NCI-H82 treated with DMSO at 0.1 percent for 48 hours (cell line): ENCODE results near the gene EFCAB8.
"Not testable (repeated sequence)": the region's sequence is repeated elsewhere in the genome, so short reads cannot be mapped to it uniquely, and the experiment has no call there.

Experiments used
- DNase-seq: peaks from one replicate; lab custom pipeline; 2025; ENCODE audit not compliant: unreplicated experiment; lab: John Stamatoyannopoulos, UW

EFCAB8 gene

DNA sequence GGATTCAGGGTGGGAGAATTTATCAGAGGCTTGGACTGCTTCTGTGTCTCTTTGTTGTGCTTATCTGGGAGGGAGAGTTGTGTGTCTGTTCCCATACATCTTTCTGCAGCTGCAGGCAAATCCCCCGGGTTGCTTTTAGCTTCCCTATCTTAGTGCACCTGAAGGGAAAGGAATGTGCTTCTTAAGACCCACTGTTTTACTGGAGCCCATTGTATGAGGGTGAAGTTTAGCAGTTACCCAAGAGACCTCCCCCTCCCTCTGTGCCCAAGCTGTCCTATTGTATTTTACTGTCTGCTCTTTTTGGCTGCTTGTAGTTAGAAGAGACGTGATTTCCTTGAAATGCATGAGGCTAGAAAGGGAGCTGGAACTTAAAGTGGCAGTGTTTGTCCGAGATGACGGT is 91.8 kb downstream of the EFCAB8 start:
- not testable (repeated sequence) for DNase-seq

DNA sequence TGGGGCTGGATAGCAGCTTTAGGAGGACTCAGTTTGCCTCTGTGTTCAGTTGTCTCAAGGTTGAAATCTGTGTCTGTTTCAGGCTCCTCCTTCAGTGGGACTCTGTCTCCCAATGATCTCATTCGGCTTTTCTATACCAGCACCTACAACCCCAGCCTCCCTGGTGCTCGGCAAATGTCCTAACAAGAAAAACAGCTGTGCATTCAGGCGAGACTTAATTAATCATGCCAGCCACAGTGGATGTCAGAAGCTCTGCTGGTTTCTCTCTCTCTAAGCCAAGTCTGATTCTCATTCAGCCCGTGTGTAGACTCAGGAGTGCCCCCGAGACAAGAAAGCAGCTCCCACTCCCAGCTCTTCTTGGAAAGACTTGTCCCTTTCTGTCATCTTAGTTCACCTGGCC is 98.7 kb downstream of the EFCAB8 start:
- no peak for DNase-seq

DNA sequence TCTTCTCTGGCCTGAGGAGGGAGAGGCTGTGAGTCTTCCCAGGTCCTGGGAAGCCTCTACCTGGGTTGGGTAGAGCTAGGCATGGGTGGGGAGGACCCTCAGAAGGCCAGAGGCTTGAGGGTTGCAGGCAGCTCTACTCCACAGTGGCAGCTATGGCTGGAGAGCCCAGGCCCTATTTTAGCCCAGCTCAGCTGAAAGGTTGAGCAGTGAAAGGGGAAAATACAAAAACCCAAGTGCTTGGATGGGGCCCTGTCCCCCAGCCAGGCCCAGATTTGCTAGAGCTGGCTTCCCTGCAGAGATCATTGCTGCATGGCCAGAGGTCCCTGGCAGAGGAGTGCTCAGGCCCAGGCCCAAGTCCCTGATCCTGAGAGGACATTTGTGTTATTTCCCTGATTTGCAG is 99.9 kb downstream of the EFCAB8 start:
- DNase-seq = no peak

DNA sequence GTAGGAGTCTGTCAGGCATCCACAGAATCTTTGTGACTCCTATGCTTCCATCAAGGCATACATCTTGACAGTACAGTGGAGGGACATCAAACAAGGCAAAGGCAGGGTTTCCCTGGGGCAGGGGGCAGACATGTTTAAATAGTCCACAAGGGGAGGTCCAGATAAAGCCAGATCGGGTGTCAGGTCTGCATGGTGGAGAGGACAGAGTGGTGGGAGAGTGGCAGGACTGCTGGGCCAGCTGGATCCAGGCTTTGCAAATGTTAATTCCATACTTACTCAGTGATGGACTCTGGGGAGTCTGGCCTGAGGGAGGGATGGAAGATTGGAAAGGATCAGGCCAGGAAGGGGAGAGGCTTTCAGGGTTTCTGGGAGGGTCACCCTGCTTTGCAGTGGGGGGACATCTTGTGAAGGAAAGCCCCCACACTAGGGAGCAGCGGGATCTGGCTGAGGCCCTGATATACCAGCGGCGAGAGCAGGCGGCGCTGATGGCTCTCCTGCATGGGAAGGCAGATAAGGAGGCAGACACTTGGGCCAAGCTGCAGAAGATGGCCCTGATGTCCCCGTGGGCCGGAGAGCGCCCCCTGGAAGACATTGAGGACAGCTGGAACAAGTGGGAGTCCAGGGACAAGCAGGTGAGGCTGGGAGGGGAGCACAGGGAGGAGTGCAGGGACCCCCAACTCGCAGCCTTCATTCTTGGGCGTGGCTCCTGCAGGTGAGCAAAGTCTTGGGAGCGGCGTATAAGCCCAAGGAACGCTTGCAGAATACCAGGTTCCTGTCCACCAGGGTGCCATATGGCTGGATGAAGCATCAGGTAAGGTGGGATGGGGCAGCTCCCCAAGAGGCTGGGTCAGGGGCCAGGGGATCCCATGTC is 100.9 kb downstream of the EFCAB8 start:
- DNase-seq = no peak

DNA sequence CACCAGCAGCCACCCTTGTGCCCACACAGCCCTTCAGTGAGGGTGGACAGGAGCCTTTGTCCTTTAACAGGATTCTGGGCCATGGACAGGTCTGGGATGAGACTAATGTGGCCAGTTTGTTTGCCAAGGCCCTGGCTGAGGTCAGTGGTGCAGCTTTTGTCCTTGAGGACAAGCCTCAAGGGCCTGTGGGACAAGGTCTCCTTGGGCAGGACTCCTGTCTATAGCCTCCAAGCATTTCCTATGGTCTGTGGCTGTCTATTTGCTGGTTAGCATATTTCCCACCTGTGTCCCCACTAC is 101.4 kb downstream of the EFCAB8 start:
- no peak for DNase-seq

DNA sequence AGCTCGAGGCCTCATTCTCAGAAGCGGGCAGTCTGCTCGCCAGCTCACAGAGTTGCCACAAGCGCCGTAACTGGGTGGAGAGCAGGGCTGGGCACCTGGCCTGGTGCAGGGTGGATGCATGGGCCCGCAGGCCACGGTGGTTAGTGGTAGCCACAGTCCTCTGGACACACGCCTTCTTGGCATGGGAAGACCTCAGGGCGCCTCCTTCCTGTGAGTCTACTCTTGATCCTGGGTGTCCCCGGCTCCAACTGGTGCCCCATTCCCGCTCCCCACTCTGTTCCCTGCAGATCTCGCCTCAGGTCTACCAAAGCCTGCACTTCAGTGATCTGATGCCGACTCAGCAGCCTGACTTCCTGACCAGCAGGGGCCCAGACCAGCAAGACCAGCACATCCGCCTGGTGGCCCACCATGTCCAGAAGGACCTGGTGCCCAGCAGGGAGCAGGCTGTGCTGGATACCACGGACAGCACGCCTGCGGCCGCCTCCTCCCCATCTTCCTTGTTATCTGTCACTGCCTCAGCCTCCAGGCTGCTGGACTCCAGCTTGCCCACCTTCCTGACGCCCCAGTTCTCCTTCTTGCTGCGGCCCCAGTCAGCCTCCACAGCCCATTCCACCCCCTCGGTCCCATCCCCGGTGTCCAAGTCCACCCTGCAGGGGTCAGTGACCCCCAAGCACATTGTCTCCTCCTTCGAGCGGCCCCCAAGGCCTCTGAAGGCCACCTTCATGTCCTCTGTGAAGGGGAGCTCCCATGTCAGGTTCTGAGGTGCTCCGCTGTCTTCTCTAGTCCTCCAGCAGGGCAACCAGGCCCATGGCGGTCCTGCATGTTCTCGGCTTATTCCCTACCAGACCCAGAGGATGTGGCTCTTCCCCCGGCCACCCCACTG is 102.4 kb downstream of the EFCAB8 start:
- no peak for DNase-seq

DNA sequence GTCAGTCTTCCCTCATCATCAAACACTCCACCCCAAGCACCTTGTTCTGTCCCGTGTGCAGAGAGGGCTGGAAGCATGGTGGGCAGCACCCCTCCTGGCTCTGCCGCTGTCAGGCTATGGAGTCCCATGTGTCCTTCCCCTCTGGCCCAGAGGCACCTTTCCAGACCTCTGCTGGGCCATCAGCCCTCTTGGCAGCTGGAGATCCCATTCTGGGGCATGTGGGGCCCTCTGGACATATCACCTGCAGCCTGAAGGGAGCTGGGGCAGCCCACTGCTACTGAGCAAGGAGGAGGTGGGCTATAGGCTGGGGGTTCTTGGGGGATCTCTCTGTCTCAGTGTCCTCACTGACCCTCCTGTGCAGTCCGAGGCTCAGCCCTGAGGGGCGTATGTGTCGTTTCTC is 103.3 kb downstream of the EFCAB8 start:
- no peak for DNase-seq

DNA sequence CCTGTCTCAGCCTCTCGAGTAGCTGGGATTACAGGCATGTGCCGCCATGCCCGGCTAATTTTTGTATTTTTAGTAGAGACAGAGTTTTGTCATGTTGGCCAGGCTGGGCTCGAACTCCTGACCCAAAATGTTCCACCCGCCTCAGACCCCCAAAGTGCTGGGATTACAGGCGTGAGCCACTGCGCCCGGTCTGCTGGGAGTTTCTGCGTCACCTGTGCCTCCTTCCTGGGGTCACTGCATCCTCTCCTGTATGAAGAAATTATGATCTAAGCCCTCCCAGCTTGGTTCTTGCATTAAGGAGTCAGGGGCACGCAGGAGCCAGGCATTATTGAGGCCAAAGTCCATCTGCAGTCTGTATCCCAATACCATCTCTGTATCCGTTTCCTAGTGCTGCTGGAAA is 103.9 kb downstream of the EFCAB8 start:
- not testable (repeated sequence) for DNase-seq

DNA sequence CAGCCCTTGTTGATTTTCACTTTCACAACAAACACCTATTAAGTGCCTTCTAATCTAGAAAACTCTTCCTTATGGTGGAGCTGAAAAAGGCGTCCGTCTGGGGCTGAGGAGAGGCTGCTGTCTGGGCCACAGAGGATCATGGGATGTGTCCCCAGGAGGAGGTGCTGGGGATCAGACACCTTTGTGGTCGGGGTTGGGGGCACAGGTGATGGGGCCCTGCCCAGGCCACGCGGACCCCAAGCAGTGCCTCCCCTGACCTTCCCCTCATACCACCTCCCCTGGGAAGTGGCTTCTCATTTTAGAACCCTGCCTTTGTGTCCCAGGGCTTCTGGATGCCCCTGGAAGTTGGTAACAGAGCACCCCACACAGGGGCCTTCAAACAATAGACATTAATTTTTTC is 104.5 kb downstream of the EFCAB8 start:
- no peak for DNase-seq

DNA sequence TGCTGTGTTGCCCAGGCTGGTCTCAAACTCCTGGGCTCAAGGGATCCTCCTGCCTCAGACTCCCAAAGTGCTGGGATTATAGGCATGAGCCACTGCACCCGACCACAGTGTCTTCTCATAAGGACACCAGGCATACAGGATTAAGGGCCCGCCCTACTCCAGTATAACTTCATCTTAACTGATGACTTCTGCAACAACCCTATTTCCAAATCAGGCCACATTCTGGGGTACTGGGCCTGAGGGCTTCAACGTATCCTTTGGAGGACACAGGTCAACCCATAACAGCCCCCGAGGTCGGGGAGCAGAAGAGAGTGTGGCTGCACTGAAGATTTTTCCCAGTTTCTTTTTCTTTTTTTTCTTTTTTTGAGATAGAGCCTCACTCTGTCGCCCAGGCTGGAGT is 105.9 kb downstream of the EFCAB8 start:
- DNase-seq = no peak

DNA sequence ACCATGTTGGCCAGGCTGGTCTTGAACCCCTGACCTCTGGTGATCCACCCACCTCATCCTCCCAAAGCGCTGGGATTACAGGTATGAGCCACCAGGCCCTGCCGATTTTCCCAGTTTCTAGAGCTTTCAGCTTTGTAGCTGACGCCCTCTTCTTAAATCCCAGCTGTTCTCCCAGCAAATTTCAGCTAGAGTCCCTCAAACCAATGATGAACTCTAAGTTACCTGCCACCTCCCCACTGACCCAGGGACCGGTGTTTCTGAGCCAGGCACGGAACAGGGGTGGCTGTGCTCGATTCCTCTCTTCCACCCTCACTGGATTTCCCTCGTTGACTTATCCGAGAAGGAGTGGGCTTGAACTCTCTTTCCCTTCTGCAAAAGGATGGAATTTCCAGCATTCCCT is 106.4 kb downstream of the EFCAB8 start:
- DNase-seq = no peak

DNA sequence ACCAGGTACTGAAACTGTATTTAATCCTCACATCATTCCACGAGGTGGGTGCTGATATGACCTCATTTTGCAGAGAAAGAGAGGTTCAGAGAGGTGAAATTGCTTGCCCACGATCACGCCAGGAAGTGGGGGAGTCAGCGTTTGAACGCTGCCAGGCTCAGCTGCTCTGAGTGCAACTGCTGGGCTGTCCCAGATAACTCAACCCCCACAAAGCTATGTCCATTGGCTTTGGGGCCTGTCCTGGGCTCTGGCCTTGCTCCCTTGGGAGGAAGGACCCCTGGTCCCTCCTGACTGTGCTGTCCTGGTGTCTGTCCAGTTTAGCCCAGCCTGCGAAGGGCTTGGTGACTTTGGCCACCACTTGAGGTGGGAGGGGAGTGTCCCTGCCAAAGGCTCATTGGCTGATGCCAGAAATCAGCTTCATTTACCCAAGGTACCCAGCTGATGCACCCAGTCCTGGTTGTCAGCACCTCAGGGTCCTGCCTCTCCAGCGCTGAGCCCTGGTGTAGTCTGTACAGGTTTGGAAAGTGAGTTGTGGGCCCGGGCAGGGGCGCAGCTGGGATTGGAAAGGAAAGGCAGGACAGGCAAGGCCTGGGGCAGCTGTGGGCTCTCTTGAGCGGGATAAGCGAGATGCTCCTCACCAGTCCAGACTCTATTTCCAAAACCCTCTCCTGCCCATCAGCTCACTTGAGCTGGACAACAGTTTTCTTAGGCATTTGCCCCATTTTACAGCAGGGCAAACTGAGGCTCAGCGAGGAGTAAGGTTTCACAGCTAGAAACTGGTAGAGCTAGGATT is 107.1 kb downstream of the EFCAB8 start:
- no peak for DNase-seq

DNA sequence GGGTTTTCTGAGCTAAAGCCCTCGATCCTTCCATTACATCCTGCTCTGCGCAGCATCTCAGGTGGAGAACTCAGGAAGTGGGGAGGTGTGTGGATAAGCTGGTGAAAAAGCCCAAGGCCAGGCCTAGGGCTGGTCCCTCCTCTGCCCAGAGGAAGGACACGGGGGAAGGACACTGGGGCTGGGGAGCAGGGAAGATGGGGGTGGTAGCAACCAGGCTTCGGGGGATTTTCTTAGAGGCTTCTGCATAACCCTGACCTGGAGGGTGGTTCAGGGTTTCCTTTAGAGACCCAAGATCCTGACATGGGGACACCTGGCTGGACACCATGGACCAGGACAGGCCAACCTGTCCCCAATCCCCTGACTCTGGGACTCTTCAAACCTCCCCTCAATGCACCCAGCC is 107.7 kb downstream of the EFCAB8 start:
- DNase-seq = no peak

DNA sequence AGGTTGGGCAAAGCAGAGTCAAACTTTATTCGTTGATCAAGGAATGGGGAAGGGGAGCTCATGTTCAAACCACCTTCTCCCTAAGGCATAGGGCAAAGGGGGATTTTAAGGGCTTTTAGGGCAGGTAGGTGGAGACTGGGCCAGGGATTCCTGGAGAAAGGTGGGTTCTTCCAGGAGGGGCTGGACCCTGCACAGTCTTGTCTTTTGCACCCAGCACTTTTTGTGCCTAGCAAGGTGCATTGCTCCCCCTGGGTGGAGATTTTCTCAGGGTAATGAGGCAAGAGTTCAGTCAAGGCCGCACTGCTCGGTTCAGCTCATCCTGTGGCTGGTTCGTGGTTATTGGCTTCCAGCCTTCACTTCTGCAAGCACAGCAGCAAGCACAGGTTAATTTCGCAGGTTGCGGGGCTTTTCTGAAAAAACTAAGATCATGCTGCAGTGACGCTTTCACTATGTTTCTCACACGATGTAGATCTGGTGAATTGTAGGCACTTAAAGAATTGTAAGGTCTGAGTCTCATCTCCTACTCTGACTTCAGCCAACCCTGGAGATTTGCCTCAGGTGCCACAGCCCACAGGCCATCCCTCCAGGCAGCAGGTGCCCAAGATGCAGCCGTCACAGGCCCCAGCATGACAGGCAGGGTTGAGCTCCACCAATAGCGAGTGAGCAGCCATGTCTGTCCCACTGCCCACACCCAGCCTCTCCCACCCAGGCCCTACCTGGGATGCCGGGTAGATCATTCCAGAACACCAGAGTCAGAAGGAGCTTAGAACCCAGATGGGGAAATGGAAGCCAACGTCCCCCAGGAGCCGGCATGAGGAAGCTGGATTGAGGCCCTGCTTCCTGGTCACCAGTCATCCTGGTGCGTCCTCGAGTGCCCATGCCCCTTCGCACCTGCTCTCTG is 108.4 kb downstream of the EFCAB8 start:
- DNase-seq = no peak

DNA sequence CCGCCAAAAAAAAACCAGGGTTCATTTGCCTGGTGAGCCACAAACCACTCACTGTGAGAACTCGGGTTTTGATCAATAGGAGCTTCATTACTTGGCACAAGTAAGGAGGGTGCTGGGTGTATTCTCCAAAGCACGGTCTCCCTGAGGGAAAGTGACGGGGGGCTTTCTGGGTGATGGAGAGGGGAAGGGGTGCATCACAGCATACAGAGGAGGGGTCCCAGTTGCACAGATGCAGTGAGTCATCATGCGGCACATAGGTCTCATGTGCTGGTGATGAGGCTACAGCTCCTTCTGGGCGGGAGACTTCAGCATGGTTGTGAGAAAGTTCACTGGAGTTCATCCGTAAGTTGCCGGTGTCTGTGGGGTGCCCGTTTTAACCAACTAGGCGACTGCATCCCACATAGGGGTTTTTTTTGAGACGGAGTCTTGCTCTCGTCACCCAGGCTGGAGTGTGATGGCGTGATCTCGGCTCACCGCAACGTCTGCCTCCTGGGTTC is 109.3 kb downstream of the EFCAB8 start:
- no peak for DNase-seq

DNA sequence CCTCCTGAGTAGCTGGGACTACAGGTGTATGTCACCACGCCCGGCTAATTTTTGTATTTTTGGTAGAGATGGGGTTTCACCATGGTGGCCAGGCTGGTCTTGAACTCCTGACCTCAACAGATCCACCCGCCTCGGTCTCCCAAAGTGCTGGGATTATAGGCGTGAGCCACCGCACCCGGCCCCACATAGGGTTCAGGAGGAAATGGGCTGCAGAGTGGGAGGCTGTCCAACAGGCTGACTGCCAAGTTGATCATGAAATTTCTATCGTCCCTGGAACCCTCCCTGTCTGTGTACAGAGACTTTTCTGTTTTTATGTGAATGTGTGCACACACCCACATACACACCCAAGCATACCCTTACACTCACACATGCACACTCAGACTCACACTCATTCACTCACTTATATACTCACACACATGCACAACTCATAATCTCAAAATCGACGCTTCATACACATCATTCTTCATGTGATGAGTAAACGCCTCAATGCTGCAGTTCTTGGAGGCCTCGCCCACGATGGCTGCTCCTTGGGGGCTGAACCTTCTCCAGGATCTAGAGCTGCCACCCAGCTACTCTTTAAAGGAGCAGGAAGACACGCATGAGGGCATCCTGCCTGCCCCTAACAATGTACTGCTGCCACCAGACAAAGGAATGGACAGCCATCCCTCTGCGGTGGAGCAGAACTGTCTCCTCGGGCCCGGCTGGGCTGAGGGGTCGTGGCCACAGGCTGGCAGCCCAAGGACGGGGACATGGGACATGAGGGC is 109.9 kb downstream of the EFCAB8 start:
- no peak for DNase-seq

DNA sequence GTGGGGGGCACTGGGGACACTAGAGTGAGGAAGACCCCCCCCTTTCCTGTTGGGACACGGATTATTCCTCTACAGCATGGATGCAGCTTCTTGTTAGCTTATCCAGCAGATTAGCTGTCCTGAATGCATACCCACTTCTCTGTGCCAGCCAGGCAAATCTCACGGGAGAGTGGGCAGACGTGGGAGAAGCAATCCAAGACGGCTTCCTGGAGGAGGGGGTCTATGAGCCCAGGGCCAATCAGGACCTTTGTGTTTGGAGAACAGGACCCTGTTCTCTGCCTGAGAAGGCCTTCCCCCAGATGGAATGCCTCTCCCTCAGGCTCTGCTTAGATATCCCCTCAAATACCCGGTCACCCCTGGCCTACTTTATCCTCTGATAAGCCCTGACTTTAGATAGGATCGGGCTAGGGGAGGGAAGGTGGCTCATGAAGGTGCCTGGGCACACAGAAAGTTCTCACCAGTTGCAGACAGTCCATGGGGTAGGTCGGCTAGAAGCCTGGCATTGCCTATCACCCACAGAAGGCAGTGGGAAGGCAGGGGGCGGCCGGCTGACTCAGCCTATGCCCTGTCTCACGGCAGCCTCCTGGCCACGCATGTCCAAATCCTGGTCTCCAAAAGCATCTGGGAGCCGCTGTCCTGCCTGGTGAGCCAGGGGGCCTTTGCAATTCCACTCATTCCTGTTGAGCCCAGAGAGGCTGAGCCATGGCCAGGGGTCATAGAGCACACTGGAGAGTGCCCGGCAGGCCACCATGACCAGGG is 110.8 kb downstream of the EFCAB8 start:
- DNase-seq = no peak

DNA sequence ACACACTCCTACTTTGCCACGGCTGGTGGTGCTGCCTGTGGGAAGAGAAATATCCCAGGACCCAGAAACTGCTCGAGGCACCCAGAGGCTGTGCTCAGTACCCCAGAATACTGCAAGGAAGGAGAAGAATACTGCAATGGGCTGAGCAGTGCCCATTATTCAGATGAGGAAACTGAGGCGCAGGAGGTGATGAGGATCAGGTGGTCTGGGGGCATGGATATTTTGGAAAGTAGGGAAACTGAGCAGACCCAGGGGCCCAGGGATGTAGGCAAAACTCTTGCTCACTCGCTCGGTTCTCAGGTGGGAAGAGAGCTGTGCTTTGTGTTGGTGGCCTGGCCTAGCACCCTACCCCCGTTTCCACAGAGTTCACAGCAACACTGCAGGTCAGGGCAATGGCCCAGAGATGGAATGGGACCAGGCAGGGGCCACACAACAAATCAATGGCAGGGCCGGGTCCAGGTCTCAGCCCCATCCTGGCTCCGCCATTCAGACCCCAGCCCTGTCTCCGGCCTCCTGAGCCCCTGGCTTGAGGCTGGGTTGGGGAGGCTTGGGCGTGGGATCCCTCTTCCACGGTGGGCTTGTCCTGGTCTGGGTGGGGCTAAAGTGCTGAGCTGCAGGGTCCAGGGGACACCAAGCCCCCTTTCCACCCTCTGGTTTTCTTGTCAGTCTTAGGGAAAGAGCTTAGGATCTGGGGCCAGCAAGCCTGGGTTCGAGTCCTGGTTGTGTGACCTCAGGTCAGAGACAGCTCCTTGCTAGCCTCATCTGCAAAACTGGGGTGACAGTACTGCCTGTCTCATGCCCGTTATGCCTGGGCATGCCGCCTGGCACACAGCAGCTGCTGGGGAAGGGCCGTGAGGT is 111.6 kb downstream of the EFCAB8 start:
- DNase-seq = no peak
